Fibroblast of lung (primary cell): ENCODE measurements around the gene ANKRD6.

Experiments
- CTCF ChIP-seq, 2 donors: IDR thresholded peaks in 1 of 2; conservative IDR thresholded peaks in 1 of 2; 1 replicate in 1 of 2; 2 replicates in 1 of 2; pipeline ENCODE4 v1.5.1; 2011 to 2012; ENCODE audit warnings: low read length in 2 of 2, control low read depth in 1 of 2, inconsistent platforms in 1 of 2, low read depth in 1 of 2, mild to moderate bottlenecking in 1 of 2
- EZH2 ChIP-seq: IDR thresholded peaks from 2 replicates; pipeline ENCODE4 v1.5.1; 2012; ENCODE audit warnings: low read length, control low read depth, mild to moderate bottlenecking; ENCODE audit errors: missing control alignments

- TF ChIP-seq CTCF (conservative IDR thresholded peaks at IDR 0.05 in 1 of 2, IDR thresholded peaks at IDR 0.05 in 1 of 2; ENCODE audit: low read depth in 1 of 2, low read length in 2 of 2) (no peak), EZH2 (no peak)
Measured at GRCh38 chr6:89616531-89616930, 183.6 kb downstream of the ANKRD6 start.
